PC-9 (cell line): ENCODE measurements around the gene PRC1. TPM values are rescaled to one million over a fixed set of nuclear protein-coding genes. Genes with fewer than 3 reads are reported as not detected.

Source experiments
- Bru-seq: library from RNA; stranded (reverse); fragments of 400-500 nt; gene quantifications from one replicate; lab custom pipeline; 2021; lab: Mats Ljungman, UMichigan
- BruChase-seq, 2 experiments: library from RNA; stranded (reverse); fragments of 400-500 nt; gene quantifications; one replicate each; lab custom pipeline; 2021; lab: Mats Ljungman, UMichigan
- BruUV-seq: library from RNA; stranded (reverse); fragments of 400-500 nt; replicated peaks from 2 replicates; lab custom pipeline; 2021; lab: Mats Ljungman, UMichigan
- CTCF ChIA-PET: fragments of 300-600 bp; sonication (Branson Sonifier 250); formaldehyde crosslinking; loops from one replicate; lab custom pipeline; 2022; ENCODE audit warnings: antibody characterized with exemption; lab: Charles Lee
- POLR2A ChIA-PET: fragments of 300-600 bp; sonication (Branson Sonifier 250); formaldehyde crosslinking; loops from one replicate; lab custom pipeline; 2022; ENCODE audit warnings: antibody characterized with exemption; ENCODE audit not compliant: unreplicated experiment; lab: Charles Lee
- DNase-seq, 2 experiments: peaks; one replicate each; pipeline versions ENCODE4 v3.0.0 to v3.0.0-alpha.2; 2015 to 2022; ENCODE audit warnings: mixed read lengths in 1 of 2
- H2AFZ ChIP-seq: fragments of 200-600 bp; sonication (generic); 2 replicates; pipeline ENCODE4 v1.8.1; 2017; ENCODE audit warnings: antibody characterized with exemption
- H3F3A ChIP-seq: fragments of 200-600 bp; sonication (generic); 2 replicates; pipeline ENCODE4 v1.8.1; 2017; ENCODE audit warnings: antibody characterized with exemption, mild to moderate bottlenecking, low read depth; ENCODE audit not compliant: insufficient read depth
- H3K27ac ChIP-seq: fragments of 200-600 bp; sonication (generic); 2 replicates; pipeline ENCODE4 v1.6.1; 2016; ENCODE audit warnings: mixed run types
- H3K27me3 ChIP-seq: fragments of 200-600 bp; sonication (generic); 2 replicates; pipeline ENCODE4 v1.6.1; 2016; ENCODE audit warnings: low read depth, mixed run types; ENCODE audit not compliant: insufficient read depth
- H3K36me3 ChIP-seq: fragments of 200-600 bp; sonication (generic); 2 replicates; pipeline ENCODE4 v1.6.1; 2016; ENCODE audit warnings: low read depth, mixed run types
- H3K4me1 ChIP-seq: fragments of 200-600 bp; sonication (generic); replicated peaks from 2 replicates; pipeline ENCODE4 v1.6.1; 2016; ENCODE audit warnings: mixed run types; ENCODE audit not compliant: insufficient read depth
- H3K4me2 ChIP-seq: fragments of 200-600 bp; sonication (generic); 2 replicates; pipeline ENCODE4 v1.6.1; 2017; ENCODE audit warnings: mixed run types
- H3K4me3 ChIP-seq: fragments of 200-600 bp; sonication (generic); 2 replicates; pipeline ENCODE4 v1.6.1; 2016; ENCODE audit warnings: mixed run types
- H3K79me2 ChIP-seq: fragments of 200-600 bp; sonication (generic); 2 replicates; pipeline ENCODE4 v1.6.1; 2017; ENCODE audit warnings: low read depth, mixed run types
- H3K9me2 ChIP-seq: fragments of 200-600 bp; sonication (generic); 2 replicates; pipeline ENCODE4 v1.8.1; 2017; ENCODE audit warnings: mild to moderate bottlenecking; ENCODE audit not compliant: insufficient read depth
- H3K9me3 ChIP-seq: fragments of 200-600 bp; sonication (generic); 2 replicates; pipeline ENCODE4 v1.8.1; 2016; ENCODE audit warnings: low read depth; ENCODE audit not compliant: insufficient read depth
- H4K20me1 ChIP-seq: fragments of 200-600 bp; sonication (generic); 2 replicates; pipeline ENCODE4 v1.8.1; 2017; ENCODE audit not compliant: insufficient read depth
- CTCF ChIP-seq: fragments of 200-600 bp; sonication (generic); conservative IDR thresholded peaks from 2 replicates; pipeline ENCODE4 v1.6.1; 2017; ENCODE audit warnings: mixed run types, antibody characterized with exemption, mild to moderate bottlenecking, moderate library complexity
- EZH2 ChIP-seq: fragments of 200-600 bp; sonication (generic); IDR thresholded peaks from 2 replicates; pipeline ENCODE4 v1.8.0; 2017; ENCODE audit warnings: antibody characterized with exemption, low read depth
- intact Hi-C: fragments of 100-400 bp; cut with micrococcal nuclease; formaldehyde crosslinking; loops from one replicate; pipeline ENCODE4 v1.10.0; 2022; ENCODE audit not compliant: unreplicated experiment
- long read RNA-seq: library from polyadenylated mRNA; stranded (forward); transcript quantifications from one replicate; pipeline ENCODE4 v2.0.0, GENCODE V29; 2022
- total RNA-seq: library from RNA; stranded (reverse); gene quantifications from 2 replicates; pipeline ENCODE4 v1.2.3, GENCODE V29; 2021

Gene PRC1, protein sequence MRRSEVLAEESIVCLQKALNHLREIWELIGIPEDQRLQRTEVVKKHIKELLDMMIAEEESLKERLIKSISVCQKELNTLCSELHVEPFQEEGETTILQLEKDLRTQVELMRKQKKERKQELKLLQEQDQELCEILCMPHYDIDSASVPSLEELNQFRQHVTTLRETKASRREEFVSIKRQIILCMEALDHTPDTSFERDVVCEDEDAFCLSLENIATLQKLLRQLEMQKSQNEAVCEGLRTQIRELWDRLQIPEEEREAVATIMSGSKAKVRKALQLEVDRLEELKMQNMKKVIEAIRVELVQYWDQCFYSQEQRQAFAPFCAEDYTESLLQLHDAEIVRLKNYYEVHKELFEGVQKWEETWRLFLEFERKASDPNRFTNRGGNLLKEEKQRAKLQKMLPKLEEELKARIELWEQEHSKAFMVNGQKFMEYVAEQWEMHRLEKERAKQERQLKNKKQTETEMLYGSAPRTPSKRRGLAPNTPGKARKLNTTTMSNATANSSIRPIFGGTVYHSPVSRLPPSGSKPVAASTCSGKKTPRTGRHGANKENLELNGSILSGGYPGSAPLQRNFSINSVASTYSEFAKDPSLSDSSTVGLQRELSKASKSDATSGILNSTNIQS
- total RNA-seq: 145 and 180 TPM in 2 replicates
- percentile 65 among the genes with signal in this experiment for Bru-seq, nascent RNA
- BruChase-seq, experiment 1, labeled RNA remaining after a 2-hour chase: percentile 81 among the genes with signal in this experiment
- BruChase-seq, experiment 2, labeled RNA remaining after a 6-hour chase: percentile 93 among the genes with signal in this experiment
- long read RNA-seq, full-length matches to known transcripts: 65 of 161 reads
- long read RNA-seq, partial matches to known transcripts: 16 of 161 reads
- long read RNA-seq, other reads (novel, unspliced or antisense): 80 of 161 reads

- H3K27ac ChIP-seq: peak within 1 kb of the TSS; percentile 67
- H3F3A ChIP-seq: peaks cover 6% of the 10 kb centered on the region; the same call in 1 of the 2 replicates
- intact Hi-C loops: loop anchor here (2.0 kb wide), 1 partner anchor 60 kb away; the partner anchor contains the start of gene UNC45A
- H4K20me1 ChIP-seq: no peaks in the 10 kb centered on the region
- no peaks in the 10 kb centered on the region for H3K9me2 ChIP-seq
- peak; percentile 93 to 99 for DNase-seq
- TF ChIP-seq CTCF (no peak), EZH2 (no peak)
- POLR2A ChIA-PET: interaction anchor here (0.6 to 0.7 kb wide), 2 partner anchors 59 to 1075 kb away, joined by 3 read pairs; no protein-coding TSS in a partner anchor
- BruUV-seq: TSS peak; percentile 62
- H2AFZ ChIP-seq: peak within 1 kb of the TSS; percentile 99
- H3K4me3 ChIP-seq: peak within 1 kb of the TSS; percentile 73
- H3K27me3 ChIP-seq: no peaks in the 10 kb centered on the region
- no peaks in the 10 kb centered on the region for H3K36me3 ChIP-seq
- peaks cover 13% of the 10 kb centered on the region for H3K4me1 ChIP-seq
- H3K4me2 ChIP-seq: peak within 1 kb of the TSS; percentile 94
- no peaks in the 10 kb centered on the region for H3K9me3 ChIP-seq
- CTCF ChIA-PET: interaction anchor here (0.6 to 1.0 kb wide), 3 partner anchors 38 to 1379 kb away, joined by 3 read pairs; no protein-coding TSS in a partner anchor
- H3K79me2 ChIP-seq: peaks cover 52% of the 10 kb centered on the region
These were observed at the start of gene PRC1 for GRCh38 chr15:90994417-90995311. PRC1 (minus strand) TSS chr15:90994535; CDS start chr15:90994417, 118 bp downstream.

- ChIA-PET POLR2A (no interaction called here), CTCF (no interaction called here)
- H4K20me1 ChIP-seq: no peaks in the 10 kb centered on the region
- DNase-seq: no peak
- no peaks in the 10 kb centered on the region for H3K9me3 ChIP-seq
- H3K27me3 ChIP-seq: peaks cover 6% of the 10 kb centered on the region; the same call in 1 of the 2 replicates
- no peak overlapping the region for H2AFZ ChIP-seq
- TF ChIP-seq EZH2 (no peak), CTCF (no peak)
- H3K4me2 ChIP-seq: no peak overlapping the region
- H3K4me3 ChIP-seq: no peak overlapping the region
- no peaks in the 10 kb centered on the region for H3K4me1 ChIP-seq
- H3K36me3 ChIP-seq: no peaks in the 10 kb centered on the region
- H3K9me2 ChIP-seq: no peaks in the 10 kb centered on the region
- BruUV-seq: no TSS peak
- no peaks in the 10 kb centered on the region for H3F3A ChIP-seq
- intact Hi-C loops: no loop called here
- no peak overlapping the region for H3K27ac ChIP-seq
- H3K79me2 ChIP-seq: no peaks in the 10 kb centered on the region
These were observed 49.0 kb upstream of the PRC1 start for GRCh38 chr15:91043202-91043874.
